HEK293 (cell line): ENCODE data around the gene PKNOX2.

Source experiments
- CTCF ChIA-PET: fragments of 350-600 bp; formaldehyde crosslinking; extraction: SDS; loops from one replicate; lab custom pipeline; 2021; ENCODE audit warnings: antibody characterized with exemption; lab: Yijun Ruan, JAX
- POLR2A ChIA-PET: fragments of 300-600 bp; formaldehyde crosslinking; extraction: SDS; loops from one replicate; lab custom pipeline; 2020; ENCODE audit warnings: antibody characterized with exemption, inconsistent platforms; lab: Yijun Ruan, JAX
- H3K27ac ChIP-seq: fragments of 200-500 bp; sonication (Bioruptor generic); 2 replicates; pipeline ENCODE4 v1.5.1; 2014; ENCODE audit warnings: low read depth, low read length, control low read depth, inconsistent platforms; ENCODE audit errors: extremely low read depth
- H3K36me3 ChIP-seq, 2 experiments: fragments of 200-500 bp in 1 of 2; sonication (Bioruptor generic) in 1 of 2; 1 replicate in 1 of 2; 2 replicates in 1 of 2; pipeline ENCODE4 v1.5.1; 2014 to 2017; ENCODE audit warnings: inconsistent platforms in 2 of 2, low read length in 2 of 2; ENCODE audit not compliant: control insufficient read depth in 2 of 2, insufficient read depth in 1 of 2
- H3K4me1 ChIP-seq: fragments of 200-500 bp; sonication (Bioruptor generic); 2 replicates; pipeline ENCODE4 v1.5.1; 2014; ENCODE audit warnings: mild to moderate bottlenecking, low read length, inconsistent platforms; ENCODE audit not compliant: control insufficient read depth, insufficient read depth
- H3K4me3 ChIP-seq: 2 replicates; pipeline ENCODE4 v1.5.1; 2011; ENCODE audit warnings: low read depth, mild to moderate bottlenecking, control low read depth, low read length, moderate library complexity
- H3K9me3 ChIP-seq: fragments of 200-500 bp; sonication (Bioruptor generic); 2 replicates; pipeline ENCODE4 v1.5.1; 2014; ENCODE audit warnings: low read depth, low read length, inconsistent platforms; ENCODE audit not compliant: control insufficient read depth, insufficient read depth
- HOXD13 ChIP-seq: sonication (generic); formaldehyde crosslinking; IDR thresholded peaks from 2 replicates; pipeline ENCODE4 v1.8.0; 2022; ENCODE audit warnings: missing genetic modification reagents, borderline replicate concordance
- KLF8 ChIP-seq: fragments of 450-650 bp; formaldehyde crosslinking; IDR thresholded peaks from 2 replicates; pipeline ENCODE4 v1.5.1; 2016; ENCODE audit warnings: missing biosample characterization, missing genetic modification characterization
- MZF1 ChIP-seq: fragments of 450-650 bp; formaldehyde crosslinking; IDR thresholded peaks from 2 replicates; pipeline ENCODE4 v1.5.1; 2017; ENCODE audit warnings: missing biosample characterization, missing genetic modification characterization, borderline replicate concordance
- REPIN1 ChIP-seq: fragments of 450-650 bp; formaldehyde crosslinking; IDR thresholded peaks from 2 replicates; pipeline ENCODE4 v1.5.1; 2017; ENCODE audit warnings: missing biosample characterization, missing genetic modification characterization, low read depth
- SCRT1 ChIP-seq: fragments of 450-650 bp; formaldehyde crosslinking; IDR thresholded peaks from 2 replicates; pipeline ENCODE4 v1.5.1; 2016; ENCODE audit warnings: missing biosample characterization, missing genetic modification characterization, borderline replicate concordance
- SCRT2 ChIP-seq: fragments of 450-650 bp; formaldehyde crosslinking; IDR thresholded peaks from 2 replicates; pipeline ENCODE4 v1.5.1; 2016; ENCODE audit warnings: missing biosample characterization, missing genetic modification characterization
- ZFP37 ChIP-seq: fragments of 450-650 bp; formaldehyde crosslinking; IDR thresholded peaks from 2 replicates; pipeline ENCODE4 v1.5.1; 2016; ENCODE audit warnings: missing biosample characterization, missing genetic modification characterization
- ZNF10 ChIP-seq: fragments of 450-650 bp; formaldehyde crosslinking; IDR thresholded peaks from 2 replicates; pipeline ENCODE4 v1.5.1; 2017; ENCODE audit warnings: missing biosample characterization, missing genetic modification characterization
- ZNF140 ChIP-seq: fragments of 450-650 bp; formaldehyde crosslinking; IDR thresholded peaks from 2 replicates; pipeline ENCODE4 v1.5.1; 2016; ENCODE audit warnings: missing biosample characterization, missing genetic modification characterization
- ZNF175 ChIP-seq: fragments of 450-650 bp; formaldehyde crosslinking; IDR thresholded peaks from 2 replicates; pipeline ENCODE4 v1.5.1; 2016; ENCODE audit warnings: missing biosample characterization, missing genetic modification characterization
- ZNF274 ChIP-seq, 2 experiments: fragments of 200-500 bp in 1 of 2; fragments of 450-650 bp in 1 of 2; sonication (Bioruptor generic) in 1 of 2; formaldehyde crosslinking in 1 of 2; IDR thresholded peaks; 2 replicates each; pipeline versions ENCODE4 v1.5.1 to v1.6.1; 2014 to 2016; ENCODE audit warnings: borderline replicate concordance in 1 of 2, inconsistent platforms in 1 of 2, low read length in 1 of 2, missing biosample characterization in 1 of 2, missing genetic modification characterization in 1 of 2
- ZNF366 ChIP-seq: fragments of 450-650 bp; formaldehyde crosslinking; conservative IDR thresholded peaks from 2 replicates; pipeline ENCODE4 v1.5.1; 2016; ENCODE audit warnings: missing biosample characterization, missing genetic modification characterization
- ZNF394 ChIP-seq: fragments of 450-650 bp; formaldehyde crosslinking; IDR thresholded peaks from 2 replicates; pipeline ENCODE4 v1.5.1; 2016; ENCODE audit warnings: missing biosample characterization, missing genetic modification characterization, mild to moderate bottlenecking, moderate library complexity, borderline replicate concordance
- ZNF48 ChIP-seq: fragments of 450-650 bp; formaldehyde crosslinking; IDR thresholded peaks from 2 replicates; pipeline ENCODE4 v1.5.1; 2016; ENCODE audit warnings: missing biosample characterization, missing genetic modification characterization
- ZNF501 ChIP-seq: fragments of 450-650 bp; formaldehyde crosslinking; IDR thresholded peaks from 2 replicates; pipeline ENCODE4 v1.5.1; 2016; ENCODE audit warnings: missing biosample characterization, missing genetic modification characterization
- ZNF558 ChIP-seq: fragments of 450-650 bp; formaldehyde crosslinking; IDR thresholded peaks from 2 replicates; pipeline ENCODE4 v1.5.1; 2016; ENCODE audit warnings: missing biosample characterization, missing genetic modification characterization
- ZNF600 ChIP-seq: fragments of 450-650 bp; formaldehyde crosslinking; IDR thresholded peaks from 2 replicates; pipeline ENCODE4 v1.5.1; 2016; ENCODE audit warnings: missing biosample characterization, missing genetic modification characterization
- ZNF629 ChIP-seq: fragments of 450-650 bp; formaldehyde crosslinking; IDR thresholded peaks from 2 replicates; pipeline ENCODE4 v1.5.1; 2017; ENCODE audit warnings: missing biosample characterization, missing genetic modification characterization
- ZNF670 ChIP-seq: fragments of 450-650 bp; formaldehyde crosslinking; IDR thresholded peaks from 2 replicates; pipeline ENCODE4 v1.5.1; 2016; ENCODE audit warnings: missing biosample characterization, missing genetic modification characterization, low read depth
- ZNF701 ChIP-seq: fragments of 450-650 bp; formaldehyde crosslinking; IDR thresholded peaks from 2 replicates; pipeline ENCODE4 v1.5.1; 2016; ENCODE audit warnings: missing biosample characterization, missing genetic modification characterization
- ZNF768 ChIP-seq: fragments of 450-650 bp; formaldehyde crosslinking; IDR thresholded peaks from 2 replicates; pipeline ENCODE4 v1.5.1; 2018; ENCODE audit warnings: missing biosample characterization, mild to moderate bottlenecking, missing genetic modification characterization
- ZNF830 ChIP-seq: fragments of 450-650 bp; IDR thresholded peaks from 2 replicates; pipeline ENCODE4 v1.5.0; 2018; ENCODE audit warnings: missing biosample characterization, missing genetic modification characterization, low read depth, mild to moderate bottlenecking, moderate library complexity
- ZNF837 ChIP-seq: fragments of 450-650 bp; formaldehyde crosslinking; IDR thresholded peaks from 2 replicates; pipeline ENCODE4 v1.5.1; 2016; ENCODE audit warnings: missing biosample characterization, missing genetic modification characterization
- TF ChIP-seq, protein P1 (sequence below): fragments of 450-650 bp; formaldehyde crosslinking; IDR thresholded peaks from 2 replicates; pipeline ENCODE4 v1.5.1; 2016; ENCODE audit warnings: missing biosample characterization, missing genetic modification characterization, low read depth
- TF ChIP-seq, protein P2 (sequence below): fragments of 450-650 bp; formaldehyde crosslinking; IDR thresholded peaks from 2 replicates; pipeline ENCODE4 v1.5.1; 2016; ENCODE audit warnings: missing biosample characterization, missing genetic modification characterization
- TF ChIP-seq, protein P3 (sequence below): fragments of 450-650 bp; formaldehyde crosslinking; IDR thresholded peaks from 2 replicates; pipeline ENCODE4 v1.5.1; 2016; ENCODE audit warnings: missing biosample characterization, missing genetic modification characterization

The PKNOX2 gene

DNA sequence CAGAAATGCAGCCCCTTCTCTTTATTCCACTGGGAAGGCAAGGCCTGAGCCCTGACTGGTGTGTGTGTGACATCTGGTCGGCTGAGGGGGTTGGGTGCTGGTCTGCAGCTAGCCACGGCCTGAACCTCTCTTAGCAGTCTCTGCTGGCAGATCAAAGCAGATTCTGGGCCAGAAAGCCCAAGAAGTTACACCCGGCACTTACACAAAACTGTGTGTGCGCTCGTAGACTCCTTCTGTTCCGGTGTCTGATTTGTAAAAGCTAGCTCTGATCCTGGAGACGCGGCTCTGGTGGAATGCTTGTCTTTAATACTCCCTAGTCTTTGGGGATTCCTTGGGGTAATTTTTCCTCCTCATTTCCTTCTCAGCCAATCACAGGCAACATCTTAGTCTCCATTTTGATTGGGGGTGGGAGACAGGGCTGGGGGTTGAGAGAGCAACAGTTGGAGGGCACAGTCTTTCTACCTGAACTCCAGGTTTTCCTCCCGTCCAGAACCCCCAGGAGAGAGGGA, 5.5 kb downstream of the PKNOX2 start:
- TF ChIP-seq REPIN1 (tag by site-specific recombination) (no peak), ZNF701 (tag by site-specific recombination) (no peak), SCRT1 (tag by site-specific recombination) (peak; percentile 56; the same call in 1 of the 2 replicates), MZF1 (no peak), ZNF768 (tag by site-specific recombination) (0 out of 2 replicates have a peak, but pooled peaks have one; percentile 20), KLF8 (tag by site-specific recombination) (0 out of 2 replicates have a peak, but pooled peaks have one; percentile 15), SCRT2 (tag by site-specific recombination) (peak; percentile 93), ZNF501 (tag by site-specific recombination) (no peak), ZNF366 (tag by site-specific recombination) (peak; percentile 60)
- TF ChIP-seq, protein P1, sequence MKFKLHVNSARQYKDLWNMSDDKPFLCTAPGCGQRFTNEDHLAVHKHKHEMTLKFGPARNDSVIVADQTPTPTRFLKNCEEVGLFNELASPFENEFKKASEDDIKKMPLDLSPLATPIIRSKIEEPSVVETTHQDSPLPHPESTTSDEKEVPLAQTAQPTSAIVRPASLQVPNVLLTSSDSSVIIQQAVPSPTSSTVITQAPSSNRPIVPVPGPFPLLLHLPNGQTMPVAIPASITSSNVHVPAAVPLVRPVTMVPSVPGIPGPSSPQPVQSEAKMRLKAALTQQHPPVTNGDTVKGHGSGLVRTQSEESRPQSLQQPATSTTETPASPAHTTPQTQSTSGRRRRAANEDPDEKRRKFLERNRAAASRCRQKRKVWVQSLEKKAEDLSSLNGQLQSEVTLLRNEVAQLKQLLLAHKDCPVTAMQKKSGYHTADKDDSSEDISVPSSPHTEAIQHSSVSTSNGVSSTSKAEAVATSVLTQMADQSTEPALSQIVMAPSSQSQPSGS (tag by site-specific recombination): no peak
- TF ChIP-seq, protein P2, sequence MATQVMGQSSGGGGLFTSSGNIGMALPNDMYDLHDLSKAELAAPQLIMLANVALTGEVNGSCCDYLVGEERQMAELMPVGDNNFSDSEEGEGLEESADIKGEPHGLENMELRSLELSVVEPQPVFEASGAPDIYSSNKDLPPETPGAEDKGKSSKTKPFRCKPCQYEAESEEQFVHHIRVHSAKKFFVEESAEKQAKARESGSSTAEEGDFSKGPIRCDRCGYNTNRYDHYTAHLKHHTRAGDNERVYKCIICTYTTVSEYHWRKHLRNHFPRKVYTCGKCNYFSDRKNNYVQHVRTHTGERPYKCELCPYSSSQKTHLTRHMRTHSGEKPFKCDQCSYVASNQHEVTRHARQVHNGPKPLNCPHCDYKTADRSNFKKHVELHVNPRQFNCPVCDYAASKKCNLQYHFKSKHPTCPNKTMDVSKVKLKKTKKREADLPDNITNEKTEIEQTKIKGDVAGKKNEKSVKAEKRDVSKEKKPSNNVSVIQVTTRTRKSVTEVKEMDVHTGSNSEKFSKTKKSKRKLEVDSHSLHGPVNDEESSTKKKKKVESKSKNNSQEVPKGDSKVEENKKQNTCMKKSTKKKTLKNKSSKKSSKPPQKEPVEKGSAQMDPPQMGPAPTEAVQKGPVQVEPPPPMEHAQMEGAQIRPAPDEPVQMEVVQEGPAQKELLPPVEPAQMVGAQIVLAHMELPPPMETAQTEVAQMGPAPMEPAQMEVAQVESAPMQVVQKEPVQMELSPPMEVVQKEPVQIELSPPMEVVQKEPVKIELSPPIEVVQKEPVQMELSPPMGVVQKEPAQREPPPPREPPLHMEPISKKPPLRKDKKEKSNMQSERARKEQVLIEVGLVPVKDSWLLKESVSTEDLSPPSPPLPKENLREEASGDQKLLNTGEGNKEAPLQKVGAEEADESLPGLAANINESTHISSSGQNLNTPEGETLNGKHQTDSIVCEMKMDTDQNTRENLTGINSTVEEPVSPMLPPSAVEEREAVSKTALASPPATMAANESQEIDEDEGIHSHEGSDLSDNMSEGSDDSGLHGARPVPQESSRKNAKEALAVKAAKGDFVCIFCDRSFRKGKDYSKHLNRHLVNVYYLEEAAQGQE (tag by site-specific recombination): no peak
- H3K4me1 ChIP-seq: peaks cover 19% of the 10 kb centered on the region
- no peaks in the 10 kb centered on the region for H3K9me3 ChIP-seq
- CTCF ChIA-PET: interaction anchor here (0.6 to 2.5 kb wide), 5 partner anchors 13 to 176 kb away, joined by 3 to 12 read pairs (median 3); no protein-coding TSS in a partner anchor
- POLR2A ChIA-PET: no interaction called here
- peak overlapping the region; percentile 87 for H3K27ac ChIP-seq
- H3K4me3 ChIP-seq: no peak overlapping the region
- H3K36me3 ChIP-seq: no peaks in the 10 kb centered on the region

DNA sequence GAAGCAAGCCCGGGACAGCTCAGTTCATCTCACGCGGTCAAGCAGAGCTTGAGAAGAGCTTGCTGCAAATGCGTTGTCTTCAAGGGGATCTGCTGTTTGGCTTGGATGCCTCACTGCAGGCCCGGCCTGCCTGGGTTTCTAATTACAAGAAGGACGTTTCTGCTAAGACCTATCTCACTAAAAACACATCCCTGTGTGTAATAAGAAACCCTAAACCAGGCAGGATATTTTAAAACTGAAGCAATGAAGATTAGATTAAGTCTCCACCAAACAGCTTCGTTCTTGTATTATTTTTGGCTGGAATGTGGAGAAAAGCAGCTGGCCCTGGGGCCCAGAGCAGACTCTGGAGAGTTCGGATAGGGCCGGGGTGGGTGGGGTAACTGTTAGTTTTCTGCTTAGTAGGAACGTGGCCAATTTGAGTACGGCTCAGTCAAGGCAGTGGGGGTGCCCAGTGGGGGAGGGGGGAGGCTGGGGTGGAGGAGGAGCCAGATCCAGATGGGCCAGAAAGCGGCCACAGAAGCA, 6.0 kb downstream of the PKNOX2 start:
- Histone ChIP-seq H3K4me3 (no peak overlapping the region), H3K36me3 (no peaks in the 10 kb centered on the region), H3K9me3 (no peaks in the 10 kb centered on the region), H3K4me1 (peaks cover 19% of the 10 kb centered on the region), H3K27ac (peak overlapping the region; percentile 87)
- ChIA-PET POLR2A (no interaction called here), CTCF (interaction anchor here (0.7 to 2.5 kb wide), 4 partner anchors 11 to 29 kb away, joined by 3 to 12 read pairs (median 3); no protein-coding TSS in a partner anchor)
- TF ChIP-seq, protein P3, sequence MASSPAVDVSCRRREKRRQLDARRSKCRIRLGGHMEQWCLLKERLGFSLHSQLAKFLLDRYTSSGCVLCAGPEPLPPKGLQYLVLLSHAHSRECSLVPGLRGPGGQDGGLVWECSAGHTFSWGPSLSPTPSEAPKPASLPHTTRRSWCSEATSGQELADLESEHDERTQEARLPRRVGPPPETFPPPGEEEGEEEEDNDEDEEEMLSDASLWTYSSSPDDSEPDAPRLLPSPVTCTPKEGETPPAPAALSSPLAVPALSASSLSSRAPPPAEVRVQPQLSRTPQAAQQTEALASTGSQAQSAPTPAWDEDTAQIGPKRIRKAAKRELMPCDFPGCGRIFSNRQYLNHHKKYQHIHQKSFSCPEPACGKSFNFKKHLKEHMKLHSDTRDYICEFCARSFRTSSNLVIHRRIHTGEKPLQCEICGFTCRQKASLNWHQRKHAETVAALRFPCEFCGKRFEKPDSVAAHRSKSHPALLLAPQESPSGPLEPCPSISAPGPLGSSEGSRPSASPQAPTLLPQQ: peak; percentile 85
- TF ChIP-seq ZNF629 (tag by site-specific recombination): 0 out of 2 replicates have a peak, but pooled peaks have one; percentile 45
- TF ChIP-seq ZNF837 (tag by site-specific recombination): no peak
- no peak for TF ChIP-seq ZNF48 (tag by site-specific recombination)
- TF ChIP-seq ZNF10 (tag by site-specific recombination): no peak
- no peak for TF ChIP-seq HOXD13 (CRISPR knock-in tag)
- TF ChIP-seq ZNF140 (tag by site-specific recombination): no peak
- no peak for TF ChIP-seq ZNF670 (tag by site-specific recombination)
- TF ChIP-seq ZNF830 (tag by site-specific recombination): no peak
- TF ChIP-seq ZNF274 (IDR thresholded peaks at IDR 0.05; ENCODE audit: low read length): no peak
- no peak for TF ChIP-seq ZNF274 (tag by site-specific recombination; IDR thresholded peaks at IDR 0.05; ENCODE audit: borderline replicate concordance)
- no peak for TF ChIP-seq ZNF558
- no peak for TF ChIP-seq ZNF394 (tag by site-specific recombination)
- no peak for TF ChIP-seq ZNF175 (tag by site-specific recombination)
- TF ChIP-seq ZNF600 (tag by site-specific recombination): no peak
- TF ChIP-seq ZFP37 (tag by site-specific recombination): no peak
